GM19328 (cell line): ENCODE measurements around the gene CCDC91.

ENCODE experiments used
- ATAC-seq: cut with Tn5 transposase; IDR thresholded peaks from one replicate; pipeline ENCODE4 v1.9.1; 2021; ENCODE audit warnings: mild to moderate bottlenecking, moderate library complexity; ENCODE audit not compliant: unreplicated experiment

Gene CCDC91

GRCh38 chr12:28574746-28575592 lies 384.7 kb downstream of the CCDC91 start:
- ATAC-seq: no peak

DNA sequence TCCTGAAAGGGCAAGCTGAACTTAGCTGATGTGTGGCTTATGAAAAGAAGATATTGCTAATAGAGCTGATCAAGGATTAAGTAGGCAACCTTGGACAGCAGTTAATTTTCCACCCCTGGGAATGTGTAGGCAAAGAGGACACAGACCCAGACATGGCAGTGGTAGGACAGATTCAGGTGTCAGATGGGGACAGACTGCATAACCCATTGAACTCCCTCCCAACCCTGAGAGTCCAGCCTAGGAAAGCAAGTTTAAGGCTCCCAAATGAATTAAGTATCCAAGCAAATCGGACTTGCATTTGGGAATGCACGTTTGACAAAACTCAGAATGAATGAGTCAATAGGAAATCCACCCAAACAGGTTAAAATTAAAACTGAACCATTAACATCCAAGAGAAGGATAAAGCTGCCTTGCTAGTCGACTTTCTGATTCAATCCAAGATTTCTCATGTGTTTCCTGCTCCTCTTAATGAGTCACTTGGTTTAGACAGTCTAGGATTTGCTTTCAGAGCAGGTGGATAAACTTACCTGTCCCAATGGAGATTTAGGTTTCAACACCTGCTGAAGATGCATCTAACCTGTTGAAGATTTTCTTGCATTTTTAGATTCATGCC lies 385.4 kb downstream of the CCDC91 start:
- ATAC-seq: no peak

- no peak for ATAC-seq
Observed at GRCh38 chr12:28578361-28578760, 388.1 kb downstream of the CCDC91 start.

GRCh38 chr12:28578833-28579252 lies 388.6 kb downstream of the CCDC91 start:
- no peak for ATAC-seq

DNA sequence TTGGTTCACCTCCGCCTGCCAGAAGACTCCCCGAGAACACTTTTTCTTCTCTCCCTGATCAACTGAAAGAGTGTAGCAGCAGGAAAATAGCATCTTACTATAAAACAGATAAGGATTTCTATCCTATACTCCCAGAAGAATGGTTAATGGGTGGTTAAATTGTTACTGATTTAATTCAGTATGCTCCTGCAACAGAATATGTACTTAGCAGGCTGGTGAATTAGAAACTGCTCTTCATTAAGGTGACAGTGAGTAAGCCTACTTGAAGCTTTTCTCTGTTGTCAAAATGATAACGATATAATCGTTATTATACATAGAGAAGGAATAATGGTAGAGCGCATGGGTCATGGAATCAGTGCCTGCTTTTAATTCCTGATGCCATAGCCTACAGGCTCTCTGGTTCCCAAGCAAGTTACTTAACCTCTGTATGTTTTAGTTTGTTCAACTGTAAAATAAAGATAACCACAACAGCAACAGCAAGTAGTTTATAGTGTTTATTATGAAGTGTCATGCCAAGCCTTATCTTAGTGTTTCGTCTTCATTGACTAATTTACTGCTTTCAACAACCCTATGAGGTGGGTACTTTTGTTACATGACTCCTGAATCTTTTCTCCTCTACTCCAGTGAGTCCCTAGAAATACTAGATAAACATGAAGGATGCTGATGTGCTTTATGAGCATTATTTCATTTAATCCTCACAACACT lies 392.6 kb downstream of the CCDC91 start:
- no peak for ATAC-seq

DNA sequence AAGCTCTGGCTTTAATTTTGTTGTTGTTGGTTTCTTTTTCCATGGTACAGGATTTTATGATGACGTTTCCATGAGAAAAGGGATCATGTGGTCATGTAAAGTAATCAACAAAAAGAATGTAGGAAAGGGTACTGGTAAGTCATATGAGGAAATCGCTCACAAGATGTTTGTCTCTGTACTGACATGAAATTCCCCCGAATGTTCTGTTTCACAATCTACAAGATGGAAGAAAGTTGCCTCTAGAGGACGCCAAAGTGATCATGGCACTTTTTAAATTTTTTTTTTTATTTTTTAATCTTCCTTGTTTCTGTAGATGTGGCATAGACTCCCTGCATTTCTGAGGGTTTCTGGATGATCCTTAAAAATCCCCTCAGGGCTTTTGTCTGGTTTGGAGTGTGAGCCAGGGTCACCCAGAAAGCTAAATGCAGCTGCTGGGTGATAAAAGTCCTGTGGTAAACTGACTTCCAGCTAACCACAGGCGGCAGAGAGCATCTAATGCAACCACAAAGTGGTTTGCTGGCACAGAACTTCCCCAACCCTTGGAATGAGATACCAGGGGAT lies 393.5 kb downstream of the CCDC91 start:
- no peak for ATAC-seq

DNA sequence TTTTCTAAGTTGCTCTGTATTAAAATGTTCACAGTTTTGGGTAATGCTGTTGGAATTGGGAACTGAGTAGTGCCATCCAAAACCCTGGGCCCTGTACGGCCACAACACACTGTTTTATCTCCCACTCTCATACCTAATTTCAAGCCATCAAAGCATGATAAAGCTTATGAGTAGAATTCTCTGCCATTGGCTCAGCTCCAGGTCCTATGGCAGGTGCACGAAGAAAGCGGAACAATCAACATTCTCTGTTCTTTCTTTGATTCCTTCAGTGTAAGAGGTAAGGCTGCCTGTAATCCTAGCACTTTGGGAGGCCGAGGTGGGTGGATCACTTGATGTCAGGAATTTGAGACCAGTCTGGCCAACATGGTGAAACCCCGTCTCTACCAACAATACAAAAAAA lies 394.9 kb downstream of the CCDC91 start:
- ATAC-seq: no peak

GRCh38 chr12:28586481-28586880 lies 396.2 kb downstream of the CCDC91 start:
- no peak for ATAC-seq

- no peak for ATAC-seq
Observed at GRCh38 chr12:28591831-28592230, 401.6 kb downstream of the CCDC91 start.
